Esophagus squamous epithelium (tissue), 4 donors: ENCODE data around the gene AOPEP.

ENCODE experiments used
- CTCF ChIP-seq, 6 experiments: fragments of 450-650 bp in 4 of 6; fragments of 200-600 bp in 2 of 6; sonication (generic) in 2 of 6; IDR thresholded peaks; one replicate each; pipeline ENCODE4 v1.5.1; 2016 to 2019; ENCODE audit warnings: antibody characterized with exemption in 6 of 6, mild to moderate bottlenecking in 4 of 6, moderate library complexity in 4 of 6
- POLR2A ChIP-seq, 4 donors: fragments of 450-650 bp; IDR thresholded peaks; one replicate each; pipeline ENCODE4 v1.6.1; 2017; ENCODE audit warnings: antibody characterized with exemption in 4 of 4, mild to moderate bottlenecking in 4 of 4, moderate library complexity in 3 of 4

DNA sequence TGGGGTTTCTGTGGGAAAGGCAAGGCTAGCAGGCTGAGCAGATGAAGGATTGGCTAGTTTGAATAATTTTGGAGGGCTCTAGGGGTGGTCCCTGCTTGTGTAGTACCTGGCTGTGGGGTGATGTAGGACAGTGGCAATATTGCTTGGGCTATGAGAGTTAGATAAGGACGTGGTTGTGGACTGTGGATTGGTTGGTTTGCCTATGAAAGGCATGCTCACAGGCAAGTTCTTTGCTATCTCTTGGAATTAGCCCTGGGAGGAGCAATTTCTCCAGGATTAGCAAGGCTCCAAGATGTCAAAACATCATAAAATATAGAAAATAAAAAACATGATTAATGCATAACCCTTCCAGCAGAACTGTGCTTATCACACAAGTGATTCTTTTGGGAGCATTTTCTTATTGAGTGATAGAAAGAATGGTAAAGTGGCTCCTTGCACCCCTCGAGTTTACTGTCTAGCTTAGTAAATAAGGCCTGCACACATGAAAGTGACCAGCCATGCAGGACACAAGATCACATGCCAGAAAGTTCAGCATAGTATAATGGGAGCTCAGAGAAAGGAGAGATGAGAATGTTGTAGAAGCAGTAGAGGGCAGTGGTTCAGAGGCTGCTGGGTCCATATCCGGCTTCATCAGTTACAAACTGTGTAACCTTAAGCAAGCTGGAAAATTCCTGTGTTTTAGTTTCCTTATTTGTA lies 13.8 kb downstream of the AOPEP start:
- TF ChIP-seq CTCF (IDR thresholded peaks at IDR 0.05) (no peak), POLR2A (IDR thresholded peaks at IDR 0.05) (no peak)
